ENCODE results near the gene EVC.

- TF ChIP-seq EP300 (IDR thresholded peaks at IDR 0.05), result no peak
- no peak for TF ChIP-seq CTCF (IDR thresholded peaks at IDR 0.05)
- TF ChIP-seq POLR2A (IDR thresholded peaks at IDR 0.05), result no peak
Observed at GRCh38 chr4:5720980-5721379, 10.0 kb downstream of the EVC start.

Measured in tibial nerve (tissue), 4 donors.